GM21526 (cell line): Measurements from ENCODE around the gene LTB4R2.
"Not testable (repeated sequence)": the region's sequence is repeated elsewhere in the genome, so short reads cannot be mapped to it uniquely, and the experiment has no call there.

Experiments used
- ATAC-seq: cut with Tn5 transposase; IDR thresholded peaks from one replicate; pipeline ENCODE4 v1.9.1; 2021; ENCODE audit warnings: moderate library complexity; ENCODE audit not compliant: unreplicated experiment, low FRiP score

LTB4R2 gene

DNA sequence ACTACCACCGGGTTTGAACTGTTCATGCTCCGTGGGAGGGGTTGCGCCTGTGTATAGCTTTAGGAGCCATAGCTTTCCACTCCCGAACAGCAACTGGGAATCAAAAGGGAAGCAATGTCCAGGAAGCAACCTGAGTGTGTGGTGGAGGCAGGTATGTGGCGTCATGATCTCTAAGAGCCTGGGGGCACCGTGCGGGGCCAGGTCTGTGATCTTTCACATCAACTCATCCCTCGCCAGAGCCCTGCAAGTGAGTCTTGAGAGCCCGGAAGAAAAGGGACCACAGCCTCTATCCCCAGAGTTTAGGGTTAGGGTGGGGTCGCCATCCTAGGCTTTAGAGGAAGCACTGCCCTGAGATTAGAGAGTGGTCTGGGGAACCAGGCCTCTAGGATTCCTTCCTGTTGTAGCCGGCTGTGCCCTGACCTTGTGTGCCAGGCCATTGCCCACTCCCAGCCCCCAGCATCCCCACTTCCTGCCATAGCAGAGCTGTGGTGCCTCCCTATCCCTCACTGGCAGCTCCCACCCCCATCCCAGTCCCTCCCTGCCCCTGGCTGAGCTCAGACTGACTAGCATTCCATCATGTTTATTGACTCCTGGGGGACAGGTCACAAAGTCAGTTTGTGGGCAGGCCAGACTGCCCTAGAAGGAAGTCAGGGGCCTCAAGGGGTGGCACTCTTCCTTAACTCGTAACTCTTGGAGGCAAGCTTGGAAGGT lies 25.7 kb downstream of the LTB4R2 start:
- ATAC-seq, result no peak

DNA sequence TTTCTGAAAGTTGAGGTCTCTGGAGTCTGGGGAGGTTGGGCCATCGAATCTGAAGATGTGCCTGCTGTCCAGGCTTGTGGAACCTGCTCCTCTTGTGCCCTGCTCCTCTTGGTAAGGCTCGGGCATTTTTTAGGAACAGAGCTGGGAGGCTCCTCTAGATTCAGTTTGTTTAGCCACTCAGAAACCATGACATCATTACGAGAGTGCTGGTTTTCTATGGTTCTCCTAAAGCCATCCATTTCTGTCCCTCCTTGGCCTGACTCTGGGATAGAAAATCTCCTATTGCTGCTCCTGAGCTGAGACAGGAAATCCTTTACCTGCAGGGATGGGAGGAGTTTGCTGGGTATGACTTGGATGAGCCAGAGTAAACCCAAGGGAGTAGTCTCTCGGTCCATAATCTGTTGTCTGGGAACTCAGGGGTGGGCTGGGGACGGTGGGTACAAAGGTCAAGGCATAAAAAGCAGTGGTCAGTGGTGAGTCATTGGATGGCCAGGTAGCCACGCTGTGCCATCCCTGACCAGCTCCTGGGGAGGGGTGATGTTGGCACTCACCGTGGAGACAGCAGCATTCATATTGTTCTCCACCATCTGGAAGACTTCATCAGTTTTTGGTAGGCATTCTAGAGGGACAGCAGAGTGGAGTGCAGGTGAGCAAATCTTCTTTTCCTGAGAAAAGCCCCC lies 27.3 kb downstream of the LTB4R2 start:
- ATAC-seq, result no peak

GRCh38 chr14:24337824-24338175 lies 27.9 kb downstream of the LTB4R2 start:
- no peak for ATAC-seq

DNA sequence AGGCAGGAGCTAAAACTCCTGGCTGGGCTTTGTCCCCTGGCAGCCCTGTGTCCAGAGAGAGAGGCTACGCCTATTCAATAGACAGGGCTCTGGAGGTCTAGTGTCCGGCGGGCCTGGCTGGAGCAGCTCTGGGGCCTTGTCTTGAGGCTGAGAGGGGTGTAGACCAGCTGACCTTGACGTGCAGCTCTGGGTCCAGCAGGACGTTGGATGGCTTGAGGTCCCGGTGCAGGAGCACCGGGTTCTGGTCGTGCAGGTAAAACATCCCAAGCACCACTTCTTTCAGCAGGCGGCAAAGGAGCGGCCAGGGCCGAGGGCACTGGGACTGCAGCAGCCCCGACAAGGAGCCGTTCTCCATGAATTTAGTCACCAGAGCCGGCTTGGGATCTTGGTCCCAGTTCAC lies 28.9 kb downstream of the LTB4R2 start:
- ATAC-seq, result no peak

DNA sequence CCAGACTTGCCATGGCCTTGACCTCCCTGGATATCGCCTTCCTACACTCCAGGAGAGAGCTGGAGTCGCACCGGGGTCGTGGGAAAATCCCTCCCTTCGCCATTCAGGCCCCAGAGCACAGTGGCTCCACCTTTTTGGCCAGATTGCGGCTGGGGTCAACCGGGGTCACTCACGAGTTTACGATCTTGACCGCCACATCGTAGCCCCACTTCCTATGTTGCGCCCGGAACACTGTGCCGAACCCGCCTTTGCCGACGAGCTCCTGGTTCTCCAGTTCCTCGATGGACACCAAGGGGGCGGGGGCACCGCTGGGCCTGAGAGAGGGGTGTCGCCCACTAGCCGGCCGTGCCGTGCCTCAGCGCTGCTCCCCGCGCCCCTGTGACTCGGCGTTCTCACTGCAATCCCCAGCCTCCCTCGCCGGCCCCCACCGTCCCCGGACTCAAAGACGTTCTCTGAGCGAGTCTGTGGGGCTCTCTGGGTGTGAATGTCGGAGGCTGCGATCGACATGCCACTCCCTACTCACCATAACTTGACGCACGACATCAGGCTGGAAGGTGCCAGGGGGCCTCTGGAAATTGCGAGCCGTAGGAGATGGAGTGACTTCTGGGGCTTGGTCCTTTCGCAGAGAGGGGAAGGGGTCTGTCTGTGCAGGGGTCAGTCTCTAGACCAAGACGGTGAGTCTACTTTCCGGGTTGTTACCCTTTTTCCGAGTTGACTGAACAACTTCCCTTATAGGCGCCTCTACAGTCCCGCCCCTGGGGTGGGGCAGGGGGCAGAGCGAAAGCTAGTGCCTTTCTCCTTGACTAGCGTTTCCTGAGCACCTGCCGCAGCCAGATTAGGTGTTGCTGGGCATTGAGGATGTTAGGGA lies 29.6 kb downstream of the LTB4R2 start, which contains the start of gene RIPK3:
TSS of gene RIPK3 (minus strand) at position 708 of the 868 bp plus-strand sequence. CDS start at position 543, 165 bp downstream.
- peak; percentile 73 for ATAC-seq

DNA sequence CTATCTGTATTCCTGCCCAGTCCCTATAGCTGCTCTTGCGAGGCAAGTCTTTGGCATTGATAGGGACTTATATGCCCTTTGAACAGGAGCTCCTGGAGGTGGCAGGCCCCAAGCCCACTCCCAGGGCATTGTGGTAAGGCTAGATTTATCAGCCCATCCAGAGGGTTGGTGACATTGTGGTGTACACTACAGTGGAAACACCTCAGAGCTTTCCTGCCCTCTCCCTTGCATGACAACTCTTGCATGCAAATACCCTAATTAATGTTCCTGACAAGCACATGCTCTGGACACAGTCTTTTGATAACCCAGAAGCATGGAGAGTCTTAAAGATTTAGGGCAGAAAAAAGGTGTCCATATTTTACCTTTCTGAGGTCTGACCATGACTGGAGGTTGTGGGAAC lies 30.7 kb downstream of the LTB4R2 start:
- no peak for ATAC-seq

- no peak for ATAC-seq
These were observed 32.9 kb downstream of the LTB4R2 start for GRCh38 chr14:24342889-24343288.

DNA sequence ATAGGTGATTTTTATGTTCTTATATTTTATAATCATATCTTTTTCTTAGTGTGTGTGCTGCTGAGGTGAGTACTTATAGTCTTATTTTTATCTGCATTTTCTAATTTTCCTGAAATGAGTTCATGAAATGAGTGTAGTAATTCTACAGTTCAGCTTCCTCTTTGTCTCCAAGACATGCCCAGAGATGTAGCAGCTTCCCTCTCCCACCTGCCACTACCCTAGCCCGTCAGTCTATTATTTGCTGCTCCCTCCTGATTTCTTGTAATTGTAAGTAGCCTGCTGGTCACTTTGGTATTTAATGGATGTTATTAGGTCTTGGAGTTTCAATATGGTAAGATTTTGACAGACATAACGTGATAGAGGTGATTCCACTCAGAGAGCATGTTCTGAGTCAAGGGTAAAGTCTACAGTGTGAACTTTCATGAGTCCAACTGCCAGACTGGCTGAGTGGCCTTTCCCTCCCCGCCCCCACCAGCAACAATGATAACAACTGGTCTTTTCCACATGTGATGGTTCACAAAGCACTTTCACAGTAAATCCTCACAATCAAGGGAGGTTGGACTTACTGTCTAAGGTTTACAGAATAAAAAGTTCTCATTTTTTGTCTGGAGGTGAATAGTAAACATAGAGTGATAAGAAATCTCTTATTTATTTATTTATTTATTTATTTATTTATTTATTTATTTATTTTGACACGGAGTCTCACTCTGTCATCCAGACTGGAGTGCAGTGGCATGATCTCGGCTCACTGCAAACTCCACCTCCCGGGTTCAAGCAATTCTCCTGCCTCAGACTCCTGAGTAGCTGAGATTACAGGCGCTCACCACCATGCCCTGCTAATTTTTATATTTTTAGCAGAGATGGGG lies 34.1 kb downstream of the LTB4R2 start:
- ATAC-seq, result no peak

GRCh38 chr14:24347134-24347533 lies 37.2 kb downstream of the LTB4R2 start:
- ATAC-seq, result no peak

DNA sequence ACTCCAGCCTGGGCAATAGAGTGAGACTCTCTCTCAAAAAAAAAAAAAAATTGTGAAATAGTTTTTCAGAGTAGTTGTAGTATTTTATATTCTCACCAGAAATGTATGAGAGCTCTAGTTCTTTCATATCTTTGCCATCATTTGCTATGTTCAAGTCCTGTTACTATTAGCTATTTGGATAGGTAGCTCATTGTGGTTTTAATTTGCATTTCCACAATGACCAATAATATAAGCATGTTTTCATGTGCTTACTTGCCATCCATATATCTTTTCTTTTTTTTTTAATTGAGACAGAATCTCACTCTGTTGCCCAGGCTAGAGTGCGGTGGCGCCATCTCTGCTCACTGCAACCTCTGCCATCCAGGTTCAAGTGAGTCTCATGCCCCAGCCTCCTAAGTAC lies 38.2 kb downstream of the LTB4R2 start:
- no peak for ATAC-seq

- ATAC-seq, result no peak
These were observed 39.8 kb downstream of the LTB4R2 start for GRCh38 chr14:24349742-24350141.

DNA sequence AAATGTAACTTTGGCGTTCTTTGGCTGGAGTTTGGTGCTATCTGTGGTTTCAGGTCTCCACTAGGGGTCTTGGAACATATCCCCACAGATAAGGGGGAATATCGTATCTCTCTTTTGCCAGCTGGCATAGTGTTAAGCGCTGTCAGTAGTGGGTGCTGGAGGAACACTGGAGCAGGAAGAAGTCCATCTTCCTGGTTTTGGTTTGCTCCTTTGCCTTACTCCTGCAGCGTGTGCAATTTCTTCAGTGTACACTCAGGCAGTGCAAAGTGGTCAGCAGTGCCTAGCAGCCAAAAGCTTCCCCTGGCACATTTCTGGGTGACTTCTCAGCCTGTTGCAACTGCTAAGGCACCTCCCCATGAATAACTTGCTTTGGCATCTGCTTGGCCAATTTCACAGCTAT lies 41.6 kb downstream of the LTB4R2 start:
- no peak for ATAC-seq

GRCh38 chr14:24353559-24354481 lies 43.9 kb downstream of the LTB4R2 start:
- ATAC-seq, result no peak

DNA sequence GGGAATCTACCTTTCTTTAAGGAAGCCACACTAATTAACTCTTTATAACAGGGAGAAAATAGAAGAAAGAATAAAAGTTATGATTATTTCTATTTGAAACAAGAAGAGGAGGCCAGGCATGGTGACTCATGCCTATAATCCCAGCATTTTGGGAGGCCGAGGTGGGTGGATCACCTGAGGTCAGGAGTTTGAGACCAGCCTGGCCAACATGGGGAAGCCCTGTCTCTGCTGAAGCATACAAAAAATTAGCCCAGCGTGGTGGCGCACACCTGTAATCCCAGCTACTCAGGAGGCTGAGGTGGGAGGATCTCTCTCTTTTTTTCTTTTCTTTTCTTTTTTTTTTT lies 44.5 kb downstream of the LTB4R2 start:
- ATAC-seq, result not testable (repeated sequence)

GRCh38 chr14:24355009-24355408 lies 45.1 kb downstream of the LTB4R2 start:
- no peak for ATAC-seq

GRCh38 chr14:24356208-24356607 lies 46.3 kb downstream of the LTB4R2 start:
- no peak for ATAC-seq

GRCh38 chr14:24360281-24360680 lies 50.3 kb downstream of the LTB4R2 start:
- no peak for ATAC-seq

- no peak for ATAC-seq
These were observed 51.4 kb downstream of the LTB4R2 start for GRCh38 chr14:24361326-24361725.
